Keratinocyte (primary cell): ENCODE measurements around the gene NPLOC4. TPM values are rescaled to one million over a fixed set of nuclear protein-coding genes. Genes with fewer than 3 reads are reported as not detected.

Source experiments
- DNase-seq: peaks from one replicate; pipeline ENCODE4 v3.0.0-alpha.2; 2011; ENCODE audit warnings: low read depth, missing footprints, low spot score
- FAIRE-seq: peaks from 2 replicates; lab custom pipeline; 2011; peaks lifted over from hg19 to GRCh38; lab: Jason Lieb, UNC
- H2AFZ ChIP-seq: 2 replicates; pipeline ENCODE4 v1.6.0; 2012; ENCODE audit warnings: low read length, control low read depth, inconsistent platforms; ENCODE audit not compliant: control insufficient read depth
- H3K27ac ChIP-seq: 2 replicates; pipeline ENCODE4 v1.5.1; 2011; ENCODE audit warnings: low read length; ENCODE audit not compliant: control insufficient read depth, insufficient read depth
- H3K27me3 ChIP-seq: 3 replicates; pipeline ENCODE4 v1.6.0; 2011; ENCODE audit warnings: low read length; ENCODE audit not compliant: control insufficient read depth, insufficient read depth; ENCODE audit errors: extremely low read depth
- H3K36me3 ChIP-seq, 2 experiments: 2 replicates in 1 of 2; 3 replicates in 1 of 2; pipeline ENCODE4 v1.5.1; 2011; ENCODE audit warnings: low read length in 2 of 2, mild to moderate bottlenecking in 1 of 2; ENCODE audit not compliant: control insufficient read depth in 2 of 2, insufficient read depth in 2 of 2; ENCODE audit errors: extremely low read depth in 1 of 2
- H3K4me1 ChIP-seq: 3 replicates; pipeline ENCODE4 v1.5.1; 2011; ENCODE audit warnings: low read length; ENCODE audit not compliant: control insufficient read depth, insufficient read depth; ENCODE audit errors: extremely low read depth
- H3K4me2 ChIP-seq: 3 replicates; pipeline ENCODE4 v1.6.0; 2011; ENCODE audit warnings: low read depth, low read length; ENCODE audit not compliant: control insufficient read depth, insufficient read depth; ENCODE audit errors: extremely low read depth
- H3K4me3 ChIP-seq, 3 experiments: fragments of 200-600 bp in 1 of 3; sonication (generic) in 1 of 3; 2 replicates in 2 of 3; 3 replicates in 1 of 3; pipeline ENCODE4 v1.5.1; 2011 to 2016; ENCODE audit warnings: low read length in 3 of 3, mild to moderate bottlenecking in 3 of 3, control low read depth in 2 of 3, inconsistent platforms in 1 of 3, low read depth in 1 of 3, mixed read lengths in 1 of 3, mixed run types in 1 of 3, moderate library complexity in 1 of 3; ENCODE audit not compliant: control insufficient read depth in 2 of 3, insufficient read depth in 2 of 3; ENCODE audit errors: extremely low read depth in 1 of 3
- H3K79me2 ChIP-seq: 2 replicates; pipeline ENCODE4 v1.6.0; 2012; ENCODE audit warnings: low read length; ENCODE audit not compliant: control insufficient read depth, insufficient read depth
- H3K9ac ChIP-seq: 3 replicates; pipeline ENCODE4 v1.6.0; 2011; ENCODE audit warnings: low read length; ENCODE audit not compliant: control insufficient read depth, insufficient read depth; ENCODE audit errors: extremely low read depth
- H3K9me1 ChIP-seq: 3 replicates; pipeline ENCODE4 v1.6.0; 2011; ENCODE audit warnings: low read length; ENCODE audit not compliant: control insufficient read depth, insufficient read depth; ENCODE audit errors: extremely low read depth
- H3K9me3 ChIP-seq: 2 replicates; pipeline ENCODE4 v1.5.1; 2012; ENCODE audit warnings: low read depth, low read length; ENCODE audit not compliant: control insufficient read depth
- H4K20me1 ChIP-seq: 3 replicates; pipeline ENCODE4 v1.6.0; 2011; ENCODE audit warnings: low read length; ENCODE audit not compliant: control insufficient read depth, insufficient read depth; ENCODE audit errors: extremely low read depth
- CTCF ChIP-seq, 3 experiments: IDR thresholded peaks in 1 of 3; conservative IDR thresholded peaks in 1 of 3; optimal IDR thresholded peaks in 1 of 3; 2 replicates in 2 of 3; 3 replicates in 1 of 3; pipeline versions ENCODE3 to v1.5.1; 2011; ENCODE audit warnings: low read length in 3 of 3, mild to moderate bottlenecking in 3 of 3, moderate library complexity in 2 of 3, control low read depth in 1 of 3, inconsistent platforms in 1 of 3; ENCODE audit not compliant: insufficient read depth in 2 of 3; ENCODE audit errors: extremely low read depth in 1 of 3
- EZH2 ChIP-seq: IDR thresholded peaks from one replicate; pipeline ENCODE4 v1.6.1; 2012; ENCODE audit warnings: inconsistent platforms, mild to moderate bottlenecking, low read length, moderate library complexity
- dilution Hi-C: fragments of 300-500 bp; cut with MboI; formaldehyde crosslinking; loops from one replicate; pipeline ENCODE4 v1.7.0; 2020; ENCODE audit warnings: low sequenced_read_pairs; ENCODE audit not compliant: extremely low pct_ligation_motif_present
- polyA plus RNA-seq, 5 experiments: library from polyadenylated mRNA; depleted of rRNA in 3 of 5; stranded (reverse) in 3 of 5; stranded (forward) in 1 of 5; unstranded in 1 of 5; fragments of >200 nt; gene quantifications; 1 replicate in 1 of 5; 2 replicates in 3 of 5; 3 replicates in 1 of 5; pipeline versions ENCODE4 v1.2.1 to v1.2.3, GENCODE V29; 2011 to 2012; ENCODE audit warnings: missing spikeins in 2 of 5, low read depth in 1 of 5, low replicate concordance in 1 of 5

The NPLOC4 gene
- polyA plus RNA-seq, 1 donor (not counting 4 experiments of a cell fraction or from before 2014, with no cell fraction given) = 64.0 TPM

- no peaks in the 10 kb centered on the region for H3K27me3 ChIP-seq
- peak overlapping the region; percentile 79 for H3K9ac ChIP-seq
- TF ChIP-seq CTCF (optimal IDR thresholded peaks at IDR 0.05 in 1 of 3, IDR thresholded peaks at IDR 0.05 in 1 of 3, conservative IDR thresholded peaks at IDR 0.05 in 1 of 3; ENCODE audit: extremely low read depth in 1 of 3, insufficient read depth in 2 of 3, low read length in 3 of 3) (no peak), EZH2 (no peak)
- no peak overlapping the region for H2AFZ ChIP-seq
- peaks cover 2% of the 10 kb centered on the region for H3K9me3 ChIP-seq
- peaks cover 20 to 29% of the 10 kb centered on the region in 2 experiments for H3K36me3 ChIP-seq
- peaks cover 26% of the 10 kb centered on the region for H3K79me2 ChIP-seq
- FAIRE-seq (no peak), DNase-seq (no peak)
- dilution Hi-C loops = no loop called here
- H3K9me1 ChIP-seq = no peaks in the 10 kb centered on the region
- H3K27ac ChIP-seq = peak overlapping the region; percentile 19
- H3K4me3 ChIP-seq = peak overlapping the region; percentile 80 to 98 (median 97)
- H3K4me1 ChIP-seq = peaks cover 4% of the 10 kb centered on the region
- peaks cover 37% of the 10 kb centered on the region for H4K20me1 ChIP-seq
- H3K4me2 ChIP-seq = peak overlapping the region; percentile 87
Observed at GRCh38 chr17:81509972-81510784, 126.7 kb downstream of the NPLOC4 start.

GRCh38 chr17:81509207-81509971, 127.5 kb downstream of the NPLOC4 start:
- H3K79me2 ChIP-seq = peaks cover 26% of the 10 kb centered on the region
- peak overlapping the region; percentile 80 to 98 (median 97) for H3K4me3 ChIP-seq
- no peak overlapping the region for H2AFZ ChIP-seq
- dilution Hi-C loops = no loop called here
- H3K4me1 ChIP-seq = peaks cover 4% of the 10 kb centered on the region
- H4K20me1 ChIP-seq = peaks cover 37% of the 10 kb centered on the region
- H3K9me1 ChIP-seq = no peaks in the 10 kb centered on the region
- peaks cover 2% of the 10 kb centered on the region for H3K9me3 ChIP-seq
- peak overlapping the region; percentile 19 for H3K27ac ChIP-seq
- TF ChIP-seq EZH2 (no peak), CTCF (optimal IDR thresholded peaks at IDR 0.05 in 1 of 3, IDR thresholded peaks at IDR 0.05 in 1 of 3, conservative IDR thresholded peaks at IDR 0.05 in 1 of 3; ENCODE audit: extremely low read depth in 1 of 3, insufficient read depth in 2 of 3, low read length in 3 of 3) (no peak)
- peaks cover 20 to 29% of the 10 kb centered on the region in 2 experiments for H3K36me3 ChIP-seq
- H3K27me3 ChIP-seq = no peaks in the 10 kb centered on the region
- peak; percentile 39 for FAIRE-seq
- DNase-seq = no peak
- H3K9ac ChIP-seq = no peak overlapping the region
- H3K4me2 ChIP-seq = peak overlapping the region; percentile 87
